SK-N-SH (cell line): ENCODE results near the gene IL7R. TPM values are rescaled to one million over a fixed set of nuclear protein-coding genes. Genes with fewer than 3 reads are reported as not detected.

Source experiments
- CTCF ChIA-PET: fragments of 300-600, 350-600 bp; formaldehyde crosslinking; extraction: SDS; loops from one replicate; lab custom pipeline; 2021; lab: Yijun Ruan, JAX
- POLR2A ChIA-PET: fragments of 350-600 bp; sonication (Branson Sonifier 250); formaldehyde crosslinking; extraction: SDS; loops from one replicate; lab custom pipeline; 2020; ENCODE audit warnings: antibody characterized with exemption, inconsistent platforms; lab: Yijun Ruan, JAX
- DNase-seq: peaks from one replicate; pipeline ENCODE4 v3.0.0; 2012
- H2AFZ ChIP-seq: fragments of 200-600 bp; sonication (generic); 2 replicates; pipeline ENCODE4 v1.8.1; 2016; ENCODE audit warnings: antibody characterized with exemption, mild to moderate bottlenecking, low read depth
- H3F3A ChIP-seq: fragments of 200-600 bp; sonication (generic); replicated peaks from 2 replicates; pipeline ENCODE3; 2016; ENCODE audit warnings: antibody characterized with exemption, mild to moderate bottlenecking; ENCODE audit not compliant: insufficient read depth
- H3K27ac ChIP-seq, 2 experiments: fragments of 200-500 bp in 1 of 2; fragments of 200-600 bp in 1 of 2; sonication (Bioruptor generic) in 1 of 2; sonication (generic), shearing (Covaris generic) in 1 of 2; 2 replicates each; pipeline versions ENCODE4 v1.5.1 to v1.6.1; 2014 to 2016; ENCODE audit warnings: low read depth in 2 of 2, inconsistent platforms in 1 of 2, low read length in 1 of 2, mild to moderate bottlenecking in 1 of 2, mixed read lengths in 1 of 2
- H3K27me3 ChIP-seq: fragments of 200-600 bp; sonication (generic), shearing (Covaris generic); 2 replicates; pipeline ENCODE4 v1.6.1; 2016; ENCODE audit warnings: mixed run types; ENCODE audit not compliant: insufficient read depth
- H3K36me3 ChIP-seq, 2 experiments: fragments of 200-500 bp in 1 of 2; fragments of 200-600 bp in 1 of 2; sonication (Bioruptor generic) in 1 of 2; sonication (generic) in 1 of 2; replicated peaks in 1 of 2; 2 replicates each; pipeline versions ENCODE3 to v1.5.1; 2014 to 2016; ENCODE audit warnings: low read length in 1 of 2, mild to moderate bottlenecking in 1 of 2; ENCODE audit not compliant: insufficient read depth in 2 of 2, control insufficient read depth in 1 of 2
- H3K4me1 ChIP-seq, 2 experiments: fragments of 200-500 bp in 1 of 2; fragments of 200-600 bp in 1 of 2; sonication (Bioruptor generic) in 1 of 2; sonication (generic), shearing (Covaris generic) in 1 of 2; 2 replicates each; pipeline versions ENCODE4 v1.5.1 to v1.6.1; 2014 to 2016; ENCODE audit warnings: low read depth in 1 of 2, low read length in 1 of 2, mixed run types in 1 of 2; ENCODE audit not compliant: insufficient read depth in 2 of 2, control insufficient read depth in 1 of 2
- H3K4me2 ChIP-seq: fragments of 200-600 bp; sonication (generic), shearing (Covaris generic); 2 replicates; pipeline ENCODE4 v1.6.1; 2017; ENCODE audit warnings: mixed run types
- H3K4me3 ChIP-seq, 2 experiments: fragments of 200-500 bp in 1 of 2; fragments of 200-600 bp in 1 of 2; sonication (Bioruptor generic) in 1 of 2; sonication (generic), shearing (Covaris generic) in 1 of 2; 2 replicates each; pipeline versions ENCODE4 v1.5.1 to v1.8.1; 2014 to 2016; ENCODE audit warnings: low read depth in 2 of 2, inconsistent platforms in 1 of 2, low read length in 1 of 2, mild to moderate bottlenecking in 1 of 2, mixed read lengths in 1 of 2, moderate library complexity in 1 of 2
- H3K79me2 ChIP-seq: fragments of 200-600 bp; sonication (generic); 2 replicates; pipeline ENCODE4 v1.8.1; 2017; ENCODE audit warnings: mild to moderate bottlenecking; ENCODE audit not compliant: insufficient read depth
- H3K9ac ChIP-seq: fragments of 200-600 bp; sonication (generic); 2 replicates; pipeline ENCODE4 v1.6.1; 2017; ENCODE audit warnings: mixed run types
- H3K9me2 ChIP-seq: fragments of 200-600 bp; sonication (generic); 2 replicates; pipeline ENCODE4 v1.6.1; 2017; ENCODE audit warnings: mixed run types
- H3K9me3 ChIP-seq: fragments of 200-600 bp; sonication (generic); 2 replicates; pipeline ENCODE4 v1.6.1; 2017; ENCODE audit warnings: mixed run types, mild to moderate bottlenecking, moderate library complexity
- H4K20me1 ChIP-seq: fragments of 200-600 bp; sonication (generic); 2 replicates; pipeline ENCODE4 v1.6.1; 2017; ENCODE audit warnings: mild to moderate bottlenecking, mixed run types; ENCODE audit not compliant: insufficient read depth
- EP300 ChIP-seq, 2 experiments: IDR thresholded peaks; 2 replicates each; pipeline versions ENCODE4 v1.4.0 to v1.6.1; 2012; ENCODE audit warnings: borderline replicate concordance in 1 of 2, low read depth in 1 of 2, low read length in 1 of 2
- EZH2phosphoT487 ChIP-seq: fragments of 200-600 bp; sonication (generic); IDR thresholded peaks from 2 replicates; pipeline ENCODE4 v1.6.1; 2017; ENCODE audit warnings: low read depth, mixed run types, mild to moderate bottlenecking, antibody characterized with exemption, moderate library complexity, borderline replicate concordance
- FOSL2 ChIP-seq: IDR thresholded peaks from 2 replicates; pipeline ENCODE4 v1.4.0; 2012; ENCODE audit warnings: low read depth, mild to moderate bottlenecking, moderate library complexity, borderline replicate concordance
- FOXJ3 ChIP-seq: sonication (generic); formaldehyde crosslinking; IDR thresholded peaks from 2 replicates; pipeline ENCODE4 v1.5.1; 2020; ENCODE audit warnings: mild to moderate bottlenecking, missing genetic modification reagents
- FOXM1 ChIP-seq: IDR thresholded peaks from 2 replicates; pipeline ENCODE4 v1.4.0; 2012; ENCODE audit warnings: low read depth, mild to moderate bottlenecking
- GABPA ChIP-seq: IDR thresholded peaks from 2 replicates; pipeline ENCODE4 v1.4.0; 2012; ENCODE audit warnings: low read depth, mild to moderate bottlenecking
- GATA2 ChIP-seq: sonication (generic); formaldehyde crosslinking; IDR thresholded peaks from 2 replicates; pipeline ENCODE4 v1.5.0; 2020; ENCODE audit warnings: mild to moderate bottlenecking, missing genetic modification reagents
- JUND ChIP-seq: IDR thresholded peaks from 2 replicates; pipeline ENCODE4 v1.4.0; 2012
- MXI1 ChIP-seq: IDR thresholded peaks from 2 replicates; pipeline ENCODE4 v1.6.1; 2012; ENCODE audit warnings: mild to moderate bottlenecking, low read depth, low read length, improper control_type of control experiment
- NRF1 ChIP-seq: IDR thresholded peaks from 2 replicates; pipeline ENCODE4 v1.6.1; 2012; ENCODE audit warnings: low read depth, mild to moderate bottlenecking, low read length
- RAD21 ChIP-seq: IDR thresholded peaks from 2 replicates; pipeline ENCODE4 v1.6.1; 2012; ENCODE audit warnings: mild to moderate bottlenecking, low read length
- RFX5 ChIP-seq: IDR thresholded peaks from 2 replicates; pipeline ENCODE4 v1.6.1; 2012; ENCODE audit warnings: mild to moderate bottlenecking, improper control_type of control experiment, low read length
- SMC3 ChIP-seq: IDR thresholded peaks from 2 replicates; pipeline ENCODE4 v1.6.1; 2012; ENCODE audit warnings: low read depth, low read length, improper control_type of control experiment
- TAF1 ChIP-seq: IDR thresholded peaks from 2 replicates; pipeline ENCODE4 v1.6.1; 2012; ENCODE audit warnings: low read depth, mild to moderate bottlenecking, low read length, moderate library complexity, borderline replicate concordance
- TCF12 ChIP-seq: IDR thresholded peaks from 2 replicates; pipeline ENCODE4 v1.4.0; 2012
- TEAD4 ChIP-seq: IDR thresholded peaks from 2 replicates; pipeline ENCODE4 v1.4.0; 2012; ENCODE audit warnings: mild to moderate bottlenecking, borderline replicate concordance; ENCODE audit not compliant: insufficient read depth
- YY1 ChIP-seq: IDR thresholded peaks from 2 replicates; pipeline ENCODE4 v1.4.0; 2012; ENCODE audit warnings: low read depth, mild to moderate bottlenecking
- WGBS: methylation state at CpG from one replicate; pipeline ENCODE4 v1.1.6; 2017; ENCODE audit warnings: low lambda C conversion rate; 5-methylcytosine and 5-hydroxymethylcytosine counted together
- polyA plus RNA-seq, 3 experiments: library from polyadenylated mRNA; depleted of rRNA; stranded (reverse); fragments of >200 nt; gene quantifications; 2 replicates each; pipeline ENCODE4 v1.2.3, GENCODE V29; 2012

IL7R gene
- polyA plus RNA-seq, 1 of the 3 experiments (the other 2 are of a cell fraction) = 3.0 TPM

DNA sequence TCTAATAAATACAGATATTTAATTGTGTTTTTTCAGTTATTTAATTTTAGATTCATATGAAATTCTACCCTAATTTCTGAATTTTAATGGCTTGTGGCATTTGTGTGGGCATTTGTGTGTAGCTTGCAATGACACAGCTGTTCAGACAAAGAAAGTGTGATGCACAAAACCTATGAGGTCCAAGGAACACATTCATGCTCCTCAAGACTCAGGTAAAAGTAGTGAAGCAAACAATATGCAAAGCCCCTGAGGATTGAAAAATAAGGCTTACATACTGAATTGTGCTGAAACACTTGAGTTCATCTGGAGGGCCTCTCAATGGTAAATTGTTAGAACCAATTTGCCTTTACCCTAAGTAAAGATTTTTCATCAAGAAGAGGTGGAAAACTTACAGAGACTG, 28.1 kb downstream of the IL7R start:
- H4K20me1 ChIP-seq = no peaks in the 10 kb centered on the region
- H3K27ac ChIP-seq = peak overlapping the region; percentile 57 to 60; a peak in 2 of 4 replicates
- no peaks in the 10 kb centered on the region for H3K79me2 ChIP-seq
- H3F3A ChIP-seq = peaks cover 5% of the 10 kb centered on the region
- CTCF ChIA-PET = no interaction called here
- no peak overlapping the region for H2AFZ ChIP-seq
- no peak overlapping the region for H3K4me2 ChIP-seq
- no peaks in the 10 kb centered on the region for H3K9me2 ChIP-seq
- H3K4me3 ChIP-seq = no peak overlapping the region
- TF ChIP-seq GABPA = no peak
- TF ChIP-seq NRF1 = no peak
- no peak for TF ChIP-seq FOXJ3 (CRISPR knock-in tag)
- TF ChIP-seq TCF12 = no peak
- no peak for TF ChIP-seq RFX5
- no peaks in the 10 kb centered on the region for H3K9me3 ChIP-seq
- POLR2A ChIA-PET = no interaction called here
- no peak for DNase-seq
- peaks cover 0 to 13% of the 10 kb centered on the region in 2 experiments; a peak in 1 of 4 replicates for H3K4me1 ChIP-seq
- H3K9ac ChIP-seq = no peak overlapping the region
- no peaks in the 10 kb centered on the region for H3K36me3 ChIP-seq
- no peaks in the 10 kb centered on the region for H3K27me3 ChIP-seq

DNA sequence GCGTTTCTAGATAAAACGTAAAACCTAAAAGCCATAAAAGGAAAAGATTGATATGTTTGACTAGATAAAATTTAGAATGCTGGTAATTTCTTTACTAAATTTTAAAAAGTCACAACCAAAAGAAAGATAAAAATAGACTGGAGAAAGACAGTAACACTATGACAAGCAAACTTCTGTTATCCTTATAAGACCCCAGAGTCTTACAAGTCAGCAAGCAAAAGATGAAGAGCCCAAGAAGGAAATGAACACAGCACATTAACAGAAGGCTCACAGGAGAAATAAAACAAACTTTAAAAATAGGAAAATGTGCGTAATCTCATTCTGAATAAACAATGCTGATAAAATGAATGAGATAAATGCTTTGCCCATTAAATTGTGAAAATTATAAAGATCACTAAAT, 29.7 kb downstream of the IL7R start:
- Histone ChIP-seq H3K9ac (no peak overlapping the region), H3K79me2 (no peaks in the 10 kb centered on the region), H3K27me3 (no peaks in the 10 kb centered on the region), H3K4me3 (no peak overlapping the region), H3K36me3 (no peaks in the 10 kb centered on the region), H3K27ac (no peak overlapping the region), H3F3A (peaks cover 5% of the 10 kb centered on the region), H2AFZ (0 out of 2 replicates have a peak overlapping the region, but pooled peaks have one; percentile 17), H3K9me2 (no peaks in the 10 kb centered on the region), H3K9me3 (no peaks in the 10 kb centered on the region), H3K4me2 (no peak overlapping the region), H3K4me1 (peaks cover 0 to 13% of the 10 kb centered on the region in 2 experiments; a peak in 1 of 4 replicates), H4K20me1 (no peaks in the 10 kb centered on the region)
- 82% methylated on average over 3 of the region's 3 CpGs for WGBS
- ChIA-PET POLR2A (no interaction called here), CTCF (no interaction called here)
- TF ChIP-seq RFX5 = no peak
- TF ChIP-seq GATA2 (CRISPR knock-in tag) = no peak
- TF ChIP-seq EZH2phosphoT487 = no peak
- DNase-seq = no peak

DNA sequence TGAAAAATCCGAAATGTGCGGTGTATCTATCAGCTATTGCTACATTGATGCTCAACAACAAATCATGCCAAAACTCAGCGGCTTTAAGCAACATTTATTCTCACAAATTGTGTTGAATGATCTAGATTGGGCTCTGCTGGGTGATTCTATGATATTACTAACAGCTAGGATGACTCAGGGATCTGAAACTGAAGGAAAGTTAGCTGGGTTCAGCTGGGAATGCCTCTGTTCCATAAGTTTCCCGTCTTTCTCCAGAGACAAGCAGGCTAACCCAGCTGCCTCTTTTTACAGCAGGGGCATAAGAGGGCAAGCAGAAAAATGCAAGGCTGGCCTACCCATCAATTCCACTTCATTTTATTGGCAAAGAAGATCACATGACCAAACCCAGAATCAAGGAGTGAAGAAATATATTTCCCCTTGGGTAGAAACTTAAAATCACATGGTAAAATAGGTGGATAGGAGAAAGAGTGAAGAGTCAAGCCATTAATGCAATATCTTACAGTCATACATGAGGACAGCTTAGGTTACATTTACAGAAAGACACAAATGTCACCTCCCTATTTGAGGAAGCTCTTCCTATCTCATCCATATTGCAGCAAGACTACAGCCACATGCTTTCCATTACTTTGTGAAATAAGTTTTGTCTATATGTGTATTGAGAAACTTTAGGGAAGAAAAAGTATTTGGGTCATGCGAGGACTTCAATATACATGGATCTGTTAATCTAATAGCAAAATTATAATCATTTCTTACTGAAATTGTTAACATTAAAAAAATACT, 30.8 kb downstream of the IL7R start:
- no peaks in the 10 kb centered on the region for H3K9me3 ChIP-seq
- no peak for DNase-seq
- H3K36me3 ChIP-seq = no peaks in the 10 kb centered on the region
- H3K4me2 ChIP-seq = no peak overlapping the region
- no peaks in the 10 kb centered on the region for H3K27me3 ChIP-seq
- no peaks in the 10 kb centered on the region for H3K9me2 ChIP-seq
- TF ChIP-seq TEAD4 (no peak), TCF12 (no peak), SMC3 (no peak), FOXM1 (no peak), RFX5 (no peak), RAD21 (no peak), MXI1 (no peak), JUND (no peak), EP300 (IDR thresholded peaks at IDR 0.05; ENCODE audit: borderline replicate concordance in 1 of 2, low read depth in 1 of 2, low read length in 1 of 2) (no peak), GATA2 (CRISPR knock-in tag) (no peak), TAF1 (no peak), FOSL2 (no peak), YY1 (no peak)
- peak overlapping the region; percentile 13; the same call in 1 of the 2 replicates for H2AFZ ChIP-seq
- no peaks in the 10 kb centered on the region for H4K20me1 ChIP-seq
- POLR2A ChIA-PET = no interaction called here
- H3K79me2 ChIP-seq = no peaks in the 10 kb centered on the region
- no peak overlapping the region for H3K27ac ChIP-seq
- WGBS = 46% methylated on average over 5 of the region's 5 CpGs
- CTCF ChIA-PET = interaction anchor here (1.1 kb wide), 1 partner anchor 26 kb away, joined by 3 read pairs; no protein-coding TSS in a partner anchor
- H3K4me3 ChIP-seq = no peak overlapping the region
- H3K9ac ChIP-seq = no peak overlapping the region
- peaks cover 0 to 13% of the 10 kb centered on the region in 2 experiments; a peak in 1 of 4 replicates for H3K4me1 ChIP-seq
- H3F3A ChIP-seq = peaks cover 5% of the 10 kb centered on the region
